Activated B cell treated with CpG ODN at 0.5 μM for 24 hours (primary cell): ENCODE results near the gene PRXL2A. TPM values are rescaled to one million over a fixed set of nuclear protein-coding genes. Genes with fewer than 3 reads are reported as not detected.

Source experiments
- ATAC-seq: fragments of 200-7000 bp; cut with Tn5 transposase; one replicate; pipeline ENCODE4 v1.10.0; 2021; ENCODE audit warnings: low read depth, mild to moderate bottlenecking, moderate library complexity
- CTCF ChIA-PET: fragments of 350-600 bp; sonication (Branson Sonifier 250); formaldehyde crosslinking; loops from one replicate; lab custom pipeline; 2021; ENCODE audit warnings: antibody characterized with exemption; lab: Charles Lee
- POLR2A ChIA-PET: fragments of 350-600 bp; sonication (Branson Sonifier 250); formaldehyde crosslinking; loops from one replicate; lab custom pipeline; 2021; ENCODE audit warnings: antibody characterized with exemption; lab: Charles Lee
- DNase-seq: peaks from one replicate; pipeline ENCODE4 v3.0.0; 2022
- H3K27ac Mint-ChIP-seq: one replicate; pipeline ENCODE4 v1.8.0; 2020; ENCODE audit warnings: mixed read lengths
- H3K27me3 Mint-ChIP-seq: one replicate; pipeline ENCODE4 v1.8.0; 2021; ENCODE audit warnings: mixed read lengths
- H3K36me3 Mint-ChIP-seq: one replicate; pipeline ENCODE4 v1.8.0; 2021; ENCODE audit warnings: low read depth, mixed read lengths
- H3K4me1 Mint-ChIP-seq: one replicate; pipeline ENCODE4 v1.8.0; 2021; ENCODE audit warnings: mixed read lengths
- H3K4me3 Mint-ChIP-seq: one replicate; pipeline ENCODE4 v1.8.0; 2020; ENCODE audit warnings: mild to moderate bottlenecking, mixed read lengths
- H3K9me3 Mint-ChIP-seq: one replicate; pipeline ENCODE4 v1.8.0; 2020; ENCODE audit warnings: mixed read lengths
- CTCF ChIP-seq: fragments of 200-600 bp; IDR thresholded peaks from one replicate; pipeline ENCODE4 v1.8.0; 2022; ENCODE audit warnings: antibody characterized with exemption, mild to moderate bottlenecking
- intact Hi-C: fragments of 100-400 bp; cut with micrococcal nuclease; formaldehyde crosslinking; loops from one replicate; pipeline ENCODE4 v1.15.1; 2024
- total RNA-seq: library from RNA; stranded (reverse); gene quantifications from 2 replicates; pipeline ENCODE4 v1.2.3, GENCODE V29; 2022

Gene PRXL2A
- total RNA-seq, 1 donor from 2014 or later: 8.5 TPM

- H3K4me3 Mint-ChIP-seq: no peak overlapping the region
- no peaks in the 10 kb centered on the region for H3K4me1 Mint-ChIP-seq
- peaks cover 6% of the 10 kb centered on the region for H3K27me3 Mint-ChIP-seq
- TF ChIP-seq CTCF: no peak
- DNase-seq (no peak), ATAC-seq (no peak)
- POLR2A ChIA-PET: no interaction called here
- CTCF ChIA-PET: interaction anchor here (1.7 kb wide), 1 partner anchor 133 kb away, joined by 6 read pairs; no protein-coding TSS in a partner anchor
- intact Hi-C loops: no loop called here
- H3K9me3 Mint-ChIP-seq: peaks cover 8% of the 10 kb centered on the region
- no peaks in the 10 kb centered on the region for H3K36me3 Mint-ChIP-seq
- H3K27ac Mint-ChIP-seq: no peak overlapping the region
Measured at GRCh38 chr10:80372675-80373074, 35.7 kb upstream of the PRXL2A start.

- Mint-ChIP-seq H3K27me3 (peaks cover 6% of the 10 kb centered on the region), H3K27ac (no peak overlapping the region), H3K4me1 (peaks cover 2% of the 10 kb centered on the region), H3K36me3 (no peaks in the 10 kb centered on the region), H3K4me3 (no peak overlapping the region), H3K9me3 (peaks cover 5% of the 10 kb centered on the region)
- POLR2A ChIA-PET: no interaction called here
- intact Hi-C loops: no loop called here
- TF ChIP-seq CTCF: no peak
- ATAC-seq (no peak), DNase-seq (no peak)
- CTCF ChIA-PET: interaction anchor here (1.7 to 12.9 kb wide), 2 partner anchors 129 to 132 kb away, joined by 6 to 210 read pairs; no protein-coding TSS in a partner anchor
Measured at GRCh38 chr10:80373502-80373901, 34.8 kb upstream of the PRXL2A start.

GRCh38 chr10:80379701-80380100 is 28.6 kb upstream of the PRXL2A start:
- no peak overlapping the region for H3K4me3 Mint-ChIP-seq
- DNase-seq: no peak
- H3K27ac Mint-ChIP-seq: no peak overlapping the region
- intact Hi-C loops: no loop called here
- H3K4me1 Mint-ChIP-seq: peaks cover 7% of the 10 kb centered on the region
- no peaks in the 10 kb centered on the region for H3K9me3 Mint-ChIP-seq
- no peak for ATAC-seq
- ChIA-PET POLR2A (no interaction called here), CTCF (interaction anchor here (12.9 kb wide), 1 partner anchor 123 kb away, joined by 210 read pairs; no protein-coding TSS in a partner anchor)
- TF ChIP-seq CTCF: no peak
- H3K36me3 Mint-ChIP-seq: no peaks in the 10 kb centered on the region
- peaks cover 9% of the 10 kb centered on the region for H3K27me3 Mint-ChIP-seq

- ATAC-seq: no peak
- Mint-ChIP-seq H3K36me3 (no peaks in the 10 kb centered on the region), H3K4me3 (no peak overlapping the region), H3K9me3 (no peaks in the 10 kb centered on the region), H3K4me1 (peaks cover 7% of the 10 kb centered on the region), H3K27ac (no peak overlapping the region), H3K27me3 (peaks cover 9% of the 10 kb centered on the region)
- no peak for TF ChIP-seq CTCF
- no peak for DNase-seq
- CTCF ChIA-PET: interaction anchor here (12.9 kb wide), 1 partner anchor 122 kb away, joined by 210 read pairs; no protein-coding TSS in a partner anchor
- POLR2A ChIA-PET: interaction anchor here (0.9 kb wide), 1 partner anchor 28 kb away, joined by 3 read pairs; the partner anchor contains the start of gene PRXL2A
- intact Hi-C loops: no loop called here
Measured at GRCh38 chr10:80380185-80380584, 28.2 kb upstream of the PRXL2A start.

GRCh38 chr10:80382989-80383388 is 25.4 kb upstream of the PRXL2A start:
- CTCF ChIA-PET: interaction anchor here (0.6 to 12.9 kb wide), 13 partner anchors 25 to 542 kb away, joined by 3 to 210 read pairs (median 4); no protein-coding TSS in a partner anchor
- Mint-ChIP-seq H3K4me3 (no peak overlapping the region), H3K27ac (no peak overlapping the region)

More at GRCh38 chr10:80382989-80383388, 25.4 kb upstream of the PRXL2A start:
- no peaks in the 10 kb centered on the region for H3K9me3 Mint-ChIP-seq
- peak; percentile 40 for ATAC-seq
- peaks cover 7% of the 10 kb centered on the region for H3K4me1 Mint-ChIP-seq
- intact Hi-C loops: loop anchor here (1.0 to 2.0 kb wide), 3 partner anchors 62 to 636 kb away; no protein-coding TSS in a partner anchor
- DNase-seq: no peak
- POLR2A ChIA-PET: interaction anchor here (0.6 kb wide), 1 partner anchor 98 kb away, joined by 4 read pairs; no protein-coding TSS in a partner anchor
- TF ChIP-seq CTCF: no peak
- peaks cover 6% of the 10 kb centered on the region for H3K27me3 Mint-ChIP-seq
- no peaks in the 10 kb centered on the region for H3K36me3 Mint-ChIP-seq
